Pancreas (tissue), 10 donors: ENCODE measurements around the gene VLDLR. TPM values are rescaled to one million over a fixed set of nuclear protein-coding genes. Genes with fewer than 3 reads are reported as not detected.

Source experiments
- ATAC-seq, 4 donors: fragments of 200-7000 bp; cut with Tn5 transposase; one replicate each; pipeline versions ENCODE4 v1.8.0 to v1.9.1; 2020; ENCODE audit warnings: mild to moderate bottlenecking in 4 of 4, moderate library complexity in 4 of 4
- DNase-seq, 6 donors: peaks; one replicate each; pipeline ENCODE4 v3.0.0-alpha.2; 2020
- FAIRE-seq: peaks from 2 replicates; lab custom pipeline; 2012; peaks lifted over from hg19 to GRCh38; lab: Jason Lieb, UNC
- H3K27ac ChIP-seq, 4 donors: fragments of 200-600 bp; sonication (generic); 1 replicate in 3 of 4; 2 replicates in 1 of 4; pipeline versions ENCODE4 v1.5.0 to v1.8.0; 2020
- H3K27me3 ChIP-seq, 4 donors: fragments of 200-600 bp; one replicate each; pipeline ENCODE4 v1.8.0; 2021
- H3K36me3 ChIP-seq, 3 donors: fragments of 200-600 bp; sonication (generic) in 1 of 3; one replicate each; pipeline versions ENCODE4 v1.5.0 to v1.8.0; 2020 to 2021
- H3K4me1 ChIP-seq, 3 donors: fragments of 200-600 bp; one replicate each; pipeline ENCODE4 v1.8.0; 2021
- H3K4me3 ChIP-seq, 4 donors: fragments of 200-600 bp; sonication (generic) in 2 of 4; one replicate each; pipeline versions ENCODE4 v1.5.0 to v1.8.0; 2020 to 2021
- H3K9me3 ChIP-seq, 4 donors: fragments of 200-600 bp; one replicate each; pipeline ENCODE4 v1.8.0; 2021
- CTCF ChIP-seq, 4 donors: fragments of 200-600 bp; sonication (generic) in 3 of 4; IDR thresholded peaks; one replicate each; pipeline versions ENCODE4 v1.5.0 to v1.8.0; 2021; ENCODE audit warnings: antibody characterized with exemption in 4 of 4
- WGBS, 2 donors: extraction: QIAGEN DNeasy Blood & Tissue Kit; methylation state at CpG; one replicate each; pipeline ENCODE4 v1.1.7; 2013; 5-methylcytosine and 5-hydroxymethylcytosine counted together
- intact Hi-C, 3 donors: fragments of 100-400 bp; cut with DNase I; formaldehyde crosslinking; loops; one replicate each; pipeline versions ENCODE4 v1.11.1 to v1.14.2; 2022
- polyA plus RNA-seq, 2 donors: library from polyadenylated mRNA; stranded (reverse); fragments of 200-250 nt; gene quantifications; one replicate each; pipeline ENCODE4 v1.2.3, GENCODE V29; 2013
- total RNA-seq, 6 donors: library from RNA; stranded (reverse); fragmentation: NEBNext Ultra II Directional in 4 of 6; extraction: Animal tissue kit (Norgen Biotek cat#: 25700) in 4 of 6; gene quantifications; one replicate each; pipeline versions ENCODE4 v1.2.1 to v1.2.4, GENCODE V29; 2021 to 2023
- donor health status: healthy with polysubstance abuse.
- donor health status: DM: no; HTN: no; CAD: no; lungs with moderate emphysema.
- donor health status: DM: no; HTN: no; CAD: no.
- donor health status: control.
- donor health status: control.
- donor health status: Bipolar disorder and iron deficiency.
- donor health status: DM: yes; HTN: yes; CAD: no.
- donor health status: DM: no; HTN: no; CAD: no.
- donor health status: DM: no; HTN: no; CAD: no.
- donor health status: DM: yes; HTN: yes; CAD: no.

VLDLR gene
- total and polyA plus RNA-seq, 8 donors = 7.4 to 34.8 (median 24.0) TPM

DNA sequence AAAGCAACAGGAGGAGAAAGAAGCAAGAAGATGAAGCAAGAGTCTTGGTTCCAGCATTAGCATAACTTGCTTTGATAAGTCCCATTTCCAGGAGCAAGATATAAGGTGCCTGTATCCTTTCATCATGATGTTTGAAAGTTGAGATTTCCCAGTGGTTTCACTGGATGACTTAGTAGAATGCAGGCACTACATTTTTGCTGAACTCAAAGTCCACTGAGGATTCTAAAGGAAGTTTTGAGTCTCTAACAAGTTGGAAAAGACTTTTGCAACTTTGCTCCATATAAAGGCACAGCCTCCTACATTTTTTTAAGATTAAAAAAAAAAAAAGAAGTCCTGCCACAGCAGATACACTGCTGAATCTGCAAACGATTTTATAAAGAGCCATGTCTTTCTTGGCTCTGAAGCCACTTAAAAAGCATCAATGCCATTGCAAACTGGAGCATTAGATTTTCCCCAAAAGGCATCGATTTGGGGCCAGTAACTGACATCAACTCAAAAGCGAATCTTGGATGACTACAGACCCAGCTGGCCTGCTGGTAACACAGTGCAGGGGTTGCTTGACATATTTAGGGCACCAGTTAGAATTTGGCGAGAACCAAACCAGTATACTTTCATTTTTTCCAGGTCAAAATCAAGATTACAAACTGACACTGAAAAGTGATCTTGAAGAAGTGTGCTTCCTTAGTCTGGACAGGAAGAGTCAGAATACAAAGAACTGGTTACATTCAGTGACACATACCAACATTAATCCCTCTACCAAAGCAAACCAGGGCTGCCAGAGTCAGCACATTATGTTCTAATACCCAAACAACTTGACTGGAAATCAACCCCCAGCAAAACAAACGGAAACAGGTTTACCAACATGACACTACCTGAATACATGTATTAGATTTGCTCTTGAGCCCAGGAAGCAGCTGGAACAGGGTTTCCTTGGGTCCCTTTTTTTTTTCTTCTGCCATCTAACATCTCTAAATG lies 56.6 kb downstream of the VLDLR start:
- Histone ChIP-seq H3K4me1 (no peaks in the 10 kb centered on the region), H3K36me3 (no peaks in the 10 kb centered on the region), H3K27me3 (no peaks in the 10 kb centered on the region), H3K27ac (no peak overlapping the region), H3K9me3 (no peaks in the 10 kb centered on the region), H3K4me3 (no peak overlapping the region)
- WGBS, 2 donors = 58 to 65% methylated on average over 5 of the region's 5 CpGs
- ATAC-seq (peak in 2 of 4 donors; percentile 25 to 56), FAIRE-seq (no peak), DNase-seq (no peak)
- intact Hi-C loops = no loop called here
- TF ChIP-seq CTCF (IDR thresholded peaks at IDR 0.05) = no peak

DNA sequence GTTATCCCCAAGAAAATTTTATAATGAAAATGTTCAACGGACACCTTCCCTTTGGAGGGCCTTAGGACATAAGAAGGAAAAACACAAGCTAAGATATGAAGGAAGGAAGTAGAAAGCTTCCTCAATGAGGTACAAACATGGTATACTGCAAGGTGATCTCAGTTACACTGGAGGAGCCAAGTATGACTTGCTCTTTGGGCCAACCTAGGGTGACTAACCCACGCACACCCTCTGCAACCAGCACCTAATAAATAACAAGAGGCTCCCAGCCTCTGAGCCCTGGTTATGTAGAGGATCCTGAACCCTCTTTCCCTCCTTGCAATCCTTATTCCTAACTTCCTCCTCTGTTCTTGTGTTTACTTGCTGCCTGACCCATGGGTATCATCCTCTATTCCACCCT lies 57.4 kb downstream of the VLDLR start:
- ATAC-seq = no peak
- 96 to 97% methylated on average over 2 of the region's 2 CpGs for WGBS, 2 donors
- intact Hi-C loops = no loop called here
- Histone ChIP-seq H3K27ac (no peak overlapping the region), H3K27me3 (no peaks in the 10 kb centered on the region), H3K4me3 (no peak overlapping the region), H3K36me3 (no peaks in the 10 kb centered on the region), H3K9me3 (no peaks in the 10 kb centered on the region), H3K4me1 (no peaks in the 10 kb centered on the region)
- no peak for TF ChIP-seq CTCF (IDR thresholded peaks at IDR 0.05)
- FAIRE-seq = no peak
- no peak for DNase-seq

GRCh38 chr9:2681981-2682380 lies 60.4 kb downstream of the VLDLR start:
- FAIRE-seq (no peak), ATAC-seq (no peak), DNase-seq (no peak)
- no peaks in the 10 kb centered on the region for H3K36me3 ChIP-seq
- no peak overlapping the region for H3K4me3 ChIP-seq
- no peaks in the 10 kb centered on the region for H3K27me3 ChIP-seq
- H3K27ac ChIP-seq = no peak overlapping the region
- WGBS, 2 donors = 57 to 82% methylated on average over 1 of the region's 1 CpG
- intact Hi-C loops = no loop called here
- no peaks in the 10 kb centered on the region for H3K9me3 ChIP-seq
- no peak for TF ChIP-seq CTCF (IDR thresholded peaks at IDR 0.05)
- H3K4me1 ChIP-seq = no peaks in the 10 kb centered on the region

GRCh38 chr9:2686911-2687310 lies 65.3 kb downstream of the VLDLR start:
- FAIRE-seq = no peak
- 89% methylated on average over 4 of the region's 4 CpGs for WGBS, 2 donors

More at GRCh38 chr9:2686911-2687310, 65.3 kb downstream of the VLDLR start:
- Histone ChIP-seq H3K4me3 (no peak overlapping the region), H3K4me1 (no peaks in the 10 kb centered on the region), H3K9me3 (no peaks in the 10 kb centered on the region), H3K27ac (no peak overlapping the region), H3K27me3 (no peaks in the 10 kb centered on the region), H3K36me3 (no peaks in the 10 kb centered on the region)
- no peak for TF ChIP-seq CTCF (IDR thresholded peaks at IDR 0.05)
- no peak for ATAC-seq
- intact Hi-C loops = no loop called here
- no peak for DNase-seq
